Stomach (tissue), 4 donors: ENCODE results near the gene STXBP2.

Source experiments
- POLR2A ChIP-seq, 4 donors: fragments of 450-650 bp; IDR thresholded peaks; one replicate each; pipeline ENCODE4 v1.6.1; 2016; ENCODE audit warnings: antibody characterized with exemption in 4 of 4, control low read depth in 2 of 4, mild to moderate bottlenecking in 1 of 4, moderate library complexity in 1 of 4
- TF ChIP-seq, protein P1 (sequence below), 7 experiments: fragments of 450-650 bp in 4 of 7; fragments of 200-600 bp in 3 of 7; sonication (generic) in 3 of 7; IDR thresholded peaks; one replicate each; pipeline ENCODE4 v1.5.1; 2016 to 2019; ENCODE audit warnings: antibody characterized with exemption in 7 of 7, control low read depth in 2 of 7, mild to moderate bottlenecking in 1 of 7

DNA sequence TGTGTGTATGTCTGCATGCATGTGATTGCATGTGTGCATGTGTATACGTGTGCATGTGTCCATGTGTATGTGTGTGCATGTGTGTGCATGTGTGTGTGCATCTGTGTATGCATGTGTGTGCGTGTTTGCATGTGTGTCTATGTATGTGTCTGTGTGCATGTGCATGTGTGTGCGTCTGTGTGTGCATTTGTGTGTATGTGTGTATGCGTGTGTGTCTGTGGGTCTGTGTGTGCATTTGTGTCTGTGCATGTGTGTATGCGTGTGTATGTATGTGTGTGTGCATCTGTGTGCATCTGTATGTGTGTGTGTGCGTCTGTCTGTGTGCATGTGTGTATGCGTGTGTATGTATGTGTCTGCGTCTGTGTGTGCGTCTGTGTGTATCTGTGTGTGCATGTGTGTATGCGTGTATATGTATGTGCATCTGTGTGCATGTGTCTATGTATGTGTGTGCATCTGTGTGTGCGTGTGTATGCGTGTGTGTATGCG, 3.0 kb downstream of the STXBP2 start:
- TF ChIP-seq, protein P1, sequence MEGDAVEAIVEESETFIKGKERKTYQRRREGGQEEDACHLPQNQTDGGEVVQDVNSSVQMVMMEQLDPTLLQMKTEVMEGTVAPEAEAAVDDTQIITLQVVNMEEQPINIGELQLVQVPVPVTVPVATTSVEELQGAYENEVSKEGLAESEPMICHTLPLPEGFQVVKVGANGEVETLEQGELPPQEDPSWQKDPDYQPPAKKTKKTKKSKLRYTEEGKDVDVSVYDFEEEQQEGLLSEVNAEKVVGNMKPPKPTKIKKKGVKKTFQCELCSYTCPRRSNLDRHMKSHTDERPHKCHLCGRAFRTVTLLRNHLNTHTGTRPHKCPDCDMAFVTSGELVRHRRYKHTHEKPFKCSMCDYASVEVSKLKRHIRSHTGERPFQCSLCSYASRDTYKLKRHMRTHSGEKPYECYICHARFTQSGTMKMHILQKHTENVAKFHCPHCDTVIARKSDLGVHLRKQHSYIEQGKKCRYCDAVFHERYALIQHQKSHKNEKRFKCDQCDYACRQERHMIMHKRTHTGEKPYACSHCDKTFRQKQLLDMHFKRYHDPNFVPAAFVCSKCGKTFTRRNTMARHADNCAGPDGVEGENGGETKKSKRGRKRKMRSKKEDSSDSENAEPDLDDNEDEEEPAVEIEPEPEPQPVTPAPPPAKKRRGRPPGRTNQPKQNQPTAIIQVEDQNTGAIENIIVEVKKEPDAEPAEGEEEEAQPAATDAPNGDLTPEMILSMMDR (IDR thresholded peaks at IDR 0.05), result no peak
- no peak for TF ChIP-seq POLR2A (IDR thresholded peaks at IDR 0.05)
